NB4 (cell line): Measurements from ENCODE around the gene SSH2.

Experiments used
- MYC ChIP-seq: IDR thresholded peaks from 2 replicates; pipeline ENCODE4 v1.6.1; 2011; ENCODE audit warnings: low read depth, low read length
- POLR2A ChIP-seq: IDR thresholded peaks from 2 replicates; pipeline ENCODE4 v1.6.1; 2011; ENCODE audit warnings: mild to moderate bottlenecking; ENCODE audit not compliant: insufficient read length; ENCODE audit errors: extremely low read depth
- TF ChIP-seq, protein P1 (sequence below): IDR thresholded peaks from one replicate; pipeline ENCODE4 v1.5.1; 2012; ENCODE audit warnings: low read depth, low read length
- TF ChIP-seq, protein P2 (sequence below): IDR thresholded peaks from 2 replicates; pipeline ENCODE4 v1.6.1; 2011; ENCODE audit warnings: low read depth, low read length

DNA sequence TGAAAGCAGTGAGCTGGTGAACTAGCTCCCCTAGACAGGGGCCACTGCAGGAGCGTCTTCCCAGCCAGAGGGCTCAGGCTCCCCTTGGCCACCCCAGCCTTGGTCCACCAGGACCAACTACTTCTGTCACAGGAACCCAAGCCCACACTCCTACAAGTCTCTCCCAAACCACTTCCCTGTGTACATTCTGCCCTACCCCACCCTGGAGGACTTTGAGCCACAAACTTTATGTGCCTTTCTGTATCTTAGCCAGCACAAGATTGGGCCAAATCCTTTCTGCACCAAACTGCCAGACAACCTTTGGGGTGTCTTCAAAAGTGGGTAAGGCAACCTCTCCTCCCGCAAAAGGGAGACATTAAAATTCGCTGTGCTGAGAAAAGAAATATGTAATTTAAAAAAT is 43.0 kb upstream of the SSH2 start:
- TF ChIP-seq, protein P1, sequence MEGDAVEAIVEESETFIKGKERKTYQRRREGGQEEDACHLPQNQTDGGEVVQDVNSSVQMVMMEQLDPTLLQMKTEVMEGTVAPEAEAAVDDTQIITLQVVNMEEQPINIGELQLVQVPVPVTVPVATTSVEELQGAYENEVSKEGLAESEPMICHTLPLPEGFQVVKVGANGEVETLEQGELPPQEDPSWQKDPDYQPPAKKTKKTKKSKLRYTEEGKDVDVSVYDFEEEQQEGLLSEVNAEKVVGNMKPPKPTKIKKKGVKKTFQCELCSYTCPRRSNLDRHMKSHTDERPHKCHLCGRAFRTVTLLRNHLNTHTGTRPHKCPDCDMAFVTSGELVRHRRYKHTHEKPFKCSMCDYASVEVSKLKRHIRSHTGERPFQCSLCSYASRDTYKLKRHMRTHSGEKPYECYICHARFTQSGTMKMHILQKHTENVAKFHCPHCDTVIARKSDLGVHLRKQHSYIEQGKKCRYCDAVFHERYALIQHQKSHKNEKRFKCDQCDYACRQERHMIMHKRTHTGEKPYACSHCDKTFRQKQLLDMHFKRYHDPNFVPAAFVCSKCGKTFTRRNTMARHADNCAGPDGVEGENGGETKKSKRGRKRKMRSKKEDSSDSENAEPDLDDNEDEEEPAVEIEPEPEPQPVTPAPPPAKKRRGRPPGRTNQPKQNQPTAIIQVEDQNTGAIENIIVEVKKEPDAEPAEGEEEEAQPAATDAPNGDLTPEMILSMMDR: no peak
- TF ChIP-seq, protein P2, sequence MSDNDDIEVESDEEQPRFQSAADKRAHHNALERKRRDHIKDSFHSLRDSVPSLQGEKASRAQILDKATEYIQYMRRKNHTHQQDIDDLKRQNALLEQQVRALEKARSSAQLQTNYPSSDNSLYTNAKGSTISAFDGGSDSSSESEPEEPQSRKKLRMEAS: no peak
- TF ChIP-seq POLR2A (no peak), MYC (no peak)
